C4-2B (cell line): Measurements from ENCODE around the gene PIK3R2.

Experiments
- ZFX ChIP-seq: fragments of 450-650 bp; IDR thresholded peaks from 2 replicates; pipeline ENCODE4 v1.6.1; 2017
- TF ChIP-seq, protein P1 (sequence below): fragments of 450-650 bp; conservative IDR thresholded peaks from 2 replicates; pipeline ENCODE4 v1.5.1; 2017; ENCODE audit warnings: mild to moderate bottlenecking

DNA sequence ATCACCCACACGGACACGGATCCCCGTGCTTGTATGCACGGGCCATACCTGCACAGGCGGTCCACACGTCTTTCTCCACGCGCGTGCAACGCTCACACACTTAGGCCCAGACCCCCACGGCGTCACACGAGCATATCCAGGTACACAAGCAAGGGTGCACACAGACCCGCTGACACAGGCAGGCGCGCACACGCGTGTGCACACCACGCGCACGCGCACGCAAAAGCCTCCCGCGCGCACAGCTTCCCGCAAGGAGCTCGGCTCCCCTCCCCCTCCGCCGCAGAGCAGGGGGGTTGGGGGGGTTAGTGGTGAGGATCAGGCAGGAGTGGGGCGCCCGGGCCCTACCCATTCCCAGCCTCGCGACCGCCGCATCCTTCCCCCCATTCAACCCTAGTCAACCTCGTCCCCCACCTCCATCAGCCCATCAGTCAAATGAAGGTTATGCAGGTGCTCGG, 50.5 kb downstream of the PIK3R2 start:
- TF ChIP-seq, protein P1, sequence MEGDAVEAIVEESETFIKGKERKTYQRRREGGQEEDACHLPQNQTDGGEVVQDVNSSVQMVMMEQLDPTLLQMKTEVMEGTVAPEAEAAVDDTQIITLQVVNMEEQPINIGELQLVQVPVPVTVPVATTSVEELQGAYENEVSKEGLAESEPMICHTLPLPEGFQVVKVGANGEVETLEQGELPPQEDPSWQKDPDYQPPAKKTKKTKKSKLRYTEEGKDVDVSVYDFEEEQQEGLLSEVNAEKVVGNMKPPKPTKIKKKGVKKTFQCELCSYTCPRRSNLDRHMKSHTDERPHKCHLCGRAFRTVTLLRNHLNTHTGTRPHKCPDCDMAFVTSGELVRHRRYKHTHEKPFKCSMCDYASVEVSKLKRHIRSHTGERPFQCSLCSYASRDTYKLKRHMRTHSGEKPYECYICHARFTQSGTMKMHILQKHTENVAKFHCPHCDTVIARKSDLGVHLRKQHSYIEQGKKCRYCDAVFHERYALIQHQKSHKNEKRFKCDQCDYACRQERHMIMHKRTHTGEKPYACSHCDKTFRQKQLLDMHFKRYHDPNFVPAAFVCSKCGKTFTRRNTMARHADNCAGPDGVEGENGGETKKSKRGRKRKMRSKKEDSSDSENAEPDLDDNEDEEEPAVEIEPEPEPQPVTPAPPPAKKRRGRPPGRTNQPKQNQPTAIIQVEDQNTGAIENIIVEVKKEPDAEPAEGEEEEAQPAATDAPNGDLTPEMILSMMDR, result no peak
- 0 out of 2 replicates have a peak, but pooled peaks have one; percentile 26 for TF ChIP-seq ZFX
